Upper lobe of left lung (tissue), 6 donors: ENCODE results near the gene STX11. TPM values are rescaled to one million over a fixed set of nuclear protein-coding genes. Genes with fewer than 3 reads are reported as not detected.
A peak's percentile ranks its signal among the peaks of the same experiment; 100 is the strongest.

Experiments used
- ATAC-seq, 2 donors: fragments of 200-7000 bp; cut with Tn5 transposase; one replicate each; pipeline ENCODE4 v1.9.1; 2022; ENCODE audit warnings: mild to moderate bottlenecking in 2 of 2, moderate library complexity in 2 of 2; ENCODE audit not compliant: low FRiP score in 2 of 2
- DNase-seq, 2 donors: peaks; one replicate each; pipeline ENCODE4 v3.0.0-alpha.2; 2019 to 2020
- H3K27ac ChIP-seq, 4 donors: fragments of 200-600 bp; sonication (generic); one replicate each; pipeline ENCODE4 v1.5.1; 2016 to 2019
- H3K27me3 ChIP-seq, 4 donors: fragments of 200-600 bp; sonication (generic); one replicate each; pipeline ENCODE4 v1.5.1; 2017 to 2019
- H3K36me3 ChIP-seq, 4 donors: fragments of 200-600 bp; sonication (generic); one replicate each; pipeline ENCODE4 v1.5.1; 2016 to 2019
- H3K4me1 ChIP-seq, 4 donors: fragments of 200-600 bp; sonication (generic); one replicate each; pipeline ENCODE4 v1.5.1; 2018 to 2019
- H3K4me3 ChIP-seq, 4 donors: fragments of 200-600 bp; sonication (generic); one replicate each; pipeline ENCODE4 v1.5.1; 2017 to 2019; ENCODE audit warnings: mild to moderate bottlenecking in 2 of 4, moderate library complexity in 1 of 4
- H3K9me3 ChIP-seq, 4 donors: fragments of 200-600 bp; sonication (generic); one replicate each; pipeline ENCODE4 v1.5.1; 2018 to 2019
- CTCF ChIP-seq, 6 experiments: fragments of 450-650 bp in 4 of 6; fragments of 200-600 bp in 2 of 6; sonication (generic) in 2 of 6; IDR thresholded peaks; one replicate each; pipeline ENCODE4 v1.5.1; 2016 to 2019; ENCODE audit warnings: antibody characterized with exemption in 6 of 6
- EP300 ChIP-seq, 4 donors: sonication (generic); formaldehyde crosslinking; IDR thresholded peaks; one replicate each; pipeline ENCODE4 v1.5.1; 2017; ENCODE audit warnings: antibody characterized with exemption in 4 of 4, control low read depth in 2 of 4
- POLR2A ChIP-seq, 4 donors: fragments of 450-650 bp; IDR thresholded peaks; one replicate each; pipeline ENCODE4 v1.5.1; 2016 to 2017; ENCODE audit warnings: antibody characterized with exemption in 4 of 4, mild to moderate bottlenecking in 2 of 4
- POLR2AphosphoS5 ChIP-seq, 2 donors: sonication (generic); formaldehyde crosslinking; IDR thresholded peaks; one replicate each; pipeline ENCODE4 v1.5.1; 2017; ENCODE audit warnings: antibody characterized with exemption in 2 of 2
- WGBS, 2 donors: methylation state at CpG; one replicate each; pipeline ENCODE4 v1.1.5; 2017 to 2018; 5-methylcytosine and 5-hydroxymethylcytosine counted together
- total RNA-seq, 6 donors: library from RNA; depleted of rRNA in 4 of 6; stranded (reverse); fragments of >200 nt in 4 of 6; gene quantifications; one replicate each; pipeline versions ENCODE4 v1.1.0 to v1.2.1, GENCODE V29; 2016 to 2021
- donor health status: DM: no; HTN: no; CAD: no; lungs with moderate emphysema.
- donor health status: DM: no; HTN: yes; CAD: no; lungs with severe emphysema.

The STX11 gene
- total RNA-seq, 6 donors from 2014 or later = 47.9 to 134 (median 75.5) TPM

- no peak for ATAC-seq
- Histone ChIP-seq H3K9me3 (no peaks in the 10 kb centered on the region), H3K36me3 (peaks cover 0 to 21% (median 14%) of the 10 kb centered on the region in 4 donors), H3K27ac (no peak overlapping the region), H3K27me3 (no peaks in the 10 kb centered on the region), H3K4me1 (peaks cover 0 to 19% (median 8%) of the 10 kb centered on the region in 4 donors), H3K4me3 (no peak overlapping the region)
- WGBS, 2 donors = 93 to 94% methylated on average over 62 to 79 of the region's 79 CpGs
- peak in 1 of 2 donors; percentile 78 for DNase-seq
- TF ChIP-seq CTCF (IDR thresholded peaks at IDR 0.05) (no peak), POLR2A (IDR thresholded peaks at IDR 0.05) (no peak), POLR2AphosphoS5 (IDR thresholded peaks at IDR 0.05) (no peak), EP300 (IDR thresholded peaks at IDR 0.05) (no peak)
Measured at GRCh38 chr6:144186817-144187625, 36.7 kb downstream of the STX11 start.

DNA sequence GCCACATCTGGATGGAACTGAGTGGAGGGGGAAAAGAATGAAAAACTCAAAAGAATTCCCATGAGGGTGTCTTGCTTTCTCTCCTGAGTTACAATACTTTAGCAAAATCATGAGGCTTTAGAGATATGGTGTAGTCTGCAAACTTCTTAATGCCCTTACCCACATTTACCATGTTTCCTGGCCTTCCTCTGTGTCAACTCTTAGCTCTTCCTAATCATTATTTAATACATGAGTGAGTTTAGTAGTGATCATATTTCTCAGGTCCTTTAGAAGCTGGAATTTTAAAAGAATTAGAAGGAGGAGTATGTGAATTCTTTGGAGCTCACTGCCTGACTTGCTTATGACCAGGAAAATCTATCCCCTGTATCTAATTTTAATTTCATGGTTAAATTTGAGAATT lies 39.0 kb downstream of the STX11 start:
- no peak for DNase-seq
- Histone ChIP-seq H3K4me1 (peaks cover 0 to 12% (median 0%) of the 10 kb centered on the region in 4 donors), H3K4me3 (no peak overlapping the region), H3K27ac (no peak overlapping the region), H3K27me3 (no peaks in the 10 kb centered on the region), H3K36me3 (peaks cover 0 to 21% (median 14%) of the 10 kb centered on the region in 4 donors), H3K9me3 (no peaks in the 10 kb centered on the region)
- ATAC-seq = no peak
- no peak for TF ChIP-seq EP300 (IDR thresholded peaks at IDR 0.05)
- no peak for TF ChIP-seq POLR2A (IDR thresholded peaks at IDR 0.05)
- no peak for TF ChIP-seq POLR2AphosphoS5 (IDR thresholded peaks at IDR 0.05)
- no peak for TF ChIP-seq CTCF (IDR thresholded peaks at IDR 0.05)

- ATAC-seq (no peak), DNase-seq (no peak)
- TF ChIP-seq POLR2A (IDR thresholded peaks at IDR 0.05) (no peak), CTCF (IDR thresholded peaks at IDR 0.05) (no peak), POLR2AphosphoS5 (IDR thresholded peaks at IDR 0.05) (no peak), EP300 (IDR thresholded peaks at IDR 0.05) (no peak)
- peaks cover 0 to 21% (median 14%) of the 10 kb centered on the region in 4 donors for H3K36me3 ChIP-seq
- no peaks in the 10 kb centered on the region for H3K27me3 ChIP-seq
- peaks cover 0 to 12% (median 0%) of the 10 kb centered on the region in 4 donors for H3K4me1 ChIP-seq
- H3K27ac ChIP-seq = no peak overlapping the region
- WGBS, 2 donors = 82 to 87% methylated on average over 3 of the region's 3 CpGs
- no peak overlapping the region for H3K4me3 ChIP-seq
- no peaks in the 10 kb centered on the region for H3K9me3 ChIP-seq
Measured at GRCh38 chr6:144190080-144190479, 39.8 kb downstream of the STX11 start.

GRCh38 chr6:144190593-144190992 lies 40.3 kb downstream of the STX11 start:
- peaks cover 0 to 21% (median 14%) of the 10 kb centered on the region in 4 donors for H3K36me3 ChIP-seq
- DNase-seq (no peak), ATAC-seq (peak in 1 of 2 donors; percentile 74)
- 41 to 64% methylated on average over 2 of the region's 2 CpGs for WGBS, 2 donors
- H3K4me1 ChIP-seq = peaks cover 0 to 9% (median 0%) of the 10 kb centered on the region in 4 donors
- H3K27ac ChIP-seq = no peak overlapping the region
- no peaks in the 10 kb centered on the region for H3K9me3 ChIP-seq
- TF ChIP-seq EP300 (IDR thresholded peaks at IDR 0.05) = peak in 1 of 4 donors; percentile 26
- TF ChIP-seq POLR2A (IDR thresholded peaks at IDR 0.05) = no peak
- peak; percentile 11 to 75 for TF ChIP-seq POLR2AphosphoS5 (IDR thresholded peaks at IDR 0.05)
- no peaks in the 10 kb centered on the region for H3K27me3 ChIP-seq
- H3K4me3 ChIP-seq = no peak overlapping the region

DNA sequence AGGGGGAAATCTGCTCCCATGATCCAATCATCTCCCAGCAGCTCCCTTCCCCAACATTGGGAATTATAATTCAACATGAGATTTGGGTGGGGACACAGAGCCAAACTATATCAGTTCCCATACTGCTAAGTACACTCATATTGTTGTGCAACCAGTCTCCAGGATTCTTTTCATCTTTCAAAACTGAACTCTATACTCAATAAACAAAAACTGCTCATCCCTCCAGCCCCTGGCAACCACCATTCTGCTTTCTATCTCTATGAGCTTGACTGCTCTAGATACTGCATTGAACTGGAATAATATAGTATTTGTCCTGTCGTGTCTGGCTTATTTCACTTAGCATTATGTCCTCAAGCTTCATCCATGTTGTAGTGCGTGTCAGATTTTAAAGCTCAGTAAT lies 42.9 kb downstream of the STX11 start:
- H3K27me3 ChIP-seq = no peaks in the 10 kb centered on the region
- no peak for DNase-seq
- ATAC-seq = no peak
- H3K4me3 ChIP-seq = no peak overlapping the region
- no peaks in the 10 kb centered on the region for H3K9me3 ChIP-seq
- H3K36me3 ChIP-seq = peaks cover 0 to 3% (median 0%) of the 10 kb centered on the region in 4 donors
- WGBS, 2 donors = 97 to 98% methylated on average over 2 of the region's 2 CpGs
- H3K4me1 ChIP-seq = peaks cover 0 to 9% (median 0%) of the 10 kb centered on the region in 4 donors
- TF ChIP-seq EP300 (IDR thresholded peaks at IDR 0.05) (no peak), POLR2AphosphoS5 (IDR thresholded peaks at IDR 0.05) (no peak), CTCF (IDR thresholded peaks at IDR 0.05) (no peak), POLR2A (IDR thresholded peaks at IDR 0.05) (no peak)
- H3K27ac ChIP-seq = no peak overlapping the region
